Measurements from ENCODE around the gene FOXE3. TPM values are rescaled to one million over a fixed set of nuclear protein-coding genes. Genes with fewer than 3 reads are reported as not detected.
A peak's percentile ranks its signal among the peaks of the same experiment; 100 is the strongest.

Gene FOXE3
- total RNA-seq, 2 donors from 2014 or later = 0.11 to 0.49 TPM

- peaks cover 12% of the 10 kb centered on the region for H3K27me3 ChIP-seq
- no peaks in the 10 kb centered on the region for H3K9me3 ChIP-seq
- peak overlapping the region; percentile 71 for H3K4me3 ChIP-seq
- peak overlapping the region; percentile 51 to 73 for H3K9ac ChIP-seq (ENCODE audit: low read depth in 2 of 2, low read length in 2 of 2)
- intact Hi-C loops (cut with DNase I) = loop anchor here (5.0 kb wide), 1 partner anchor 93 kb away; no protein-coding TSS in a partner anchor
- H3K27ac ChIP-seq = peak overlapping the region; percentile 61
- no peaks in the 10 kb centered on the region for H3K36me3 ChIP-seq
- H3K4me1 ChIP-seq = no peaks in the 10 kb centered on the region
- TF ChIP-seq CTCF (IDR thresholded peaks at IDR 0.05) = no peak
- DNase-seq = peak; percentile 59
Measured at GRCh38 chr1:47434051-47434842, 18.2 kb downstream of the FOXE3 start.

GRCh38 chr1:47435506-47436303 is 19.6 kb downstream of the FOXE3 start:
- Histone ChIP-seq H3K36me3 (no peaks in the 10 kb centered on the region), H3K4me1 (no peaks in the 10 kb centered on the region), H3K27me3 (peaks cover 18% of the 10 kb centered on the region), H3K4me3 (peak overlapping the region; percentile 71), H3K27ac (peak overlapping the region; percentile 88), H3K9ac (ENCODE audit: low read depth in 2 of 2, low read length in 2 of 2) (peak overlapping the region; percentile 51 to 77), H3K9me3 (no peaks in the 10 kb centered on the region)
- intact Hi-C loops (cut with DNase I) = no loop called here
- TF ChIP-seq CTCF (IDR thresholded peaks at IDR 0.05) = no peak
- peak; percentile 22 for DNase-seq

- no peaks in the 10 kb centered on the region for H3K9me3 ChIP-seq
- H3K9ac ChIP-seq (ENCODE audit: low read depth in 2 of 2, low read length in 2 of 2) = peak overlapping the region; percentile 77 to 89
- H3K27ac ChIP-seq = peak overlapping the region; percentile 88
- H3K27me3 ChIP-seq = peaks cover 18% of the 10 kb centered on the region
- peak; percentile 81 for TF ChIP-seq CTCF (IDR thresholded peaks at IDR 0.05)
- intact Hi-C loops (cut with DNase I) = no loop called here
- H3K36me3 ChIP-seq = no peaks in the 10 kb centered on the region
- peak; percentile 91 for DNase-seq
- H3K4me3 ChIP-seq = peak overlapping the region; percentile 71
- H3K4me1 ChIP-seq = no peaks in the 10 kb centered on the region
Measured at GRCh38 chr1:47436304-47436978, 20.4 kb downstream of the FOXE3 start.

- H3K9ac ChIP-seq (ENCODE audit: low read depth in 2 of 2, low read length in 2 of 2) = peak overlapping the region; percentile 77 to 89
- H3K27ac ChIP-seq = peak overlapping the region; percentile 88
- intact Hi-C loops (cut with DNase I) = no loop called here
- no peaks in the 10 kb centered on the region for H3K9me3 ChIP-seq
- DNase-seq = no peak
- H3K36me3 ChIP-seq = no peaks in the 10 kb centered on the region
- TF ChIP-seq CTCF (IDR thresholded peaks at IDR 0.05) = no peak
- H3K27me3 ChIP-seq = peaks cover 18% of the 10 kb centered on the region
- H3K4me1 ChIP-seq = no peaks in the 10 kb centered on the region
- H3K4me3 ChIP-seq = peak overlapping the region; percentile 71
Measured at GRCh38 chr1:47436979-47437446, 20.9 kb downstream of the FOXE3 start.
